GM21529 (cell line): ENCODE measurements around the gene COPS7A.

ENCODE experiments used
- ATAC-seq: cut with Tn5 transposase; IDR thresholded peaks from one replicate; pipeline ENCODE4 v1.9.1; 2021; ENCODE audit not compliant: unreplicated experiment

COPS7A gene

GRCh38 chr12:6723607-6724408, at the start of gene COPS7A:
Gene COPS7A (plus strand): TSS chr12:6724046. CDS start chr12:6724657, 611 bp downstream.
- peak; percentile 93 for ATAC-seq

- no peak for ATAC-seq
Observed at GRCh38 chr12:6676962-6677361, 46.9 kb upstream of the COPS7A start.

DNA sequence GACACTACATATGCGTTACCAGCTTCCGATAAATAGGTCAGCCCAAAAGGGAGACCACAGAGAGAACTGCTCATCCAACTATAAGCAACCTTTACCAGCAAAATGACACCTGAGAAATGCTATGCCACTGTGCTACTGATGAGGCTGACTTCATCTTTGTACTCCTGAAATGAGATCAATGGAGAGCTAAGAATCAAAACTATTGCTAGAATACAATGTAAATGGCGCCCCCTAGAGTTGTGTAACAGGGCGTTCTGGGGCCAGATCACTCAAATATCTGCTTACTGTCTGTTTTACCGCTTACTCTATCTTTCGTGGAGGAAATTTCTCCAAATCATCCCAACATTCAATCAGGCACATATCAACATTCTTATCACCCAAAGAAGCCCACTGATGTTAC, 39.2 kb upstream of the COPS7A start:
- no peak for ATAC-seq

GRCh38 chr12:6685814-6686213, 38.0 kb upstream of the COPS7A start:
- no peak for ATAC-seq

- no peak for ATAC-seq
Observed at GRCh38 chr12:6688543-6688998, 35.3 kb upstream of the COPS7A start.

DNA sequence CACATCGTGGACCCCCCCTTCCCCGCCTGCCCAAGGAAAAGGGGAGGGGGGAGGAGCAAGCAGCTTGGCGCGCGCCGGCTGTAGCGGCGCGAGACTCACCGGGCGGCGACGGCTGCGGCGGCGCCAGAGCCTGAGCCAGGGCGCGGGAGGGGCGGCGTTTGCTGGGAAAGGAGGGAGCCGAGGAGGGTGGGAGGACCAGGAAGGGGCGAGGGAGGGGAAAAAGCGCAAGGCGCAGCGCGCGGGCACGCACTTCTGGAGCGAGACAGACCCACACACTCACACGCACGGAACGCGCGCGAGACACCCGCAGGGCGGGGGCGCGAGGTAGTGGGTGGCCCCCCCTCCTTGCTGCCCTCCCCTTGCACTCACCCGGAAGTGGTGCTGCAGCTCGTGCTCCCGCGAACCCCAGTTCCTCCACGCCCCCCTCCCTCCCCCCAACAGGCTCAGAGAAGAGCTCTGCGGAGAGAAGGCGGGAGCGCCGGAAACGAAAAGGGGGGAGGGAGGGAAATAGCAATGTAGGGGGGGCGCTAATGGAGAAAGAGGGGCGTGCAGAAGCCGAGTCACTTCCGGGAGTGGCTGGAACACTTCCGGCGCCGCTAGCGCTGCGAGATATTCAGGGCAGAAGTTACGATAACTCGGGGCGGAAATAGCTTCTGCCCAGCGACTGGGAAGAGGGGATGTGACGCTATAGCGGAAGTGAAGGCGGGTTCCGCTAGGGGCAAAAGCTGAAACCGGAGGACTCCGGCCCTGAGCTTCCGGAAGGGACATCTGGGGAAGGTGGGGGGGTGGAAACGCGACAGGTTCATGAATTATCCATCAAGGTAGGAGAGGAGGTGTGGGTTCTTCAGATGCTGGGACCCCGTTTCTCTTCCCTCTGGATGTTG, 34.6 kb upstream of the COPS7A start, which contains the start of gene ZNF384:
TSS of gene ZNF384 (minus strand) at position 377 of the 884 bp plus-strand sequence. CDS start 9,855 bp downstream, outside the sequence.
- peak; percentile 86 for ATAC-seq

GRCh38 chr12:6691473-6691872, 32.4 kb upstream of the COPS7A start:
- no peak for ATAC-seq

DNA sequence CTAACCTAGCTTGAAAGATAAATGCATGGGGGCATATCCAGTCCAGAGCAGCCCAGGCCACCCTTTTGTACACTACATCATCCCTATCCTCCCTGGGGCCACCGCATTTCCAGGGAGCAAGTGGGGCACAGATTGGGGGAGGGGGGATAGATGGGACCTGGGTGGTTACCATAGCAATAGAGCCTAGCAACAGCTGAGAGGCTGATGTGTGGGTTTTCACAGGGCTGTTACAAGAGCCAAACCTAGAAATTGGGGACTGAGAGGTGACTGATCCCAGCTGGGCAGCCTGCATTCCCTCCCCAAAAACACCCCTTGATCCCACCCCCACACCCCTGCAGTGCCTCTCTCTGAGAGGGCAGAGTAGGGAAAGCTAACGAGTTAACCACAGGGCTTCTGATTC, 31.0 kb upstream of the COPS7A start:
- no peak for ATAC-seq

DNA sequence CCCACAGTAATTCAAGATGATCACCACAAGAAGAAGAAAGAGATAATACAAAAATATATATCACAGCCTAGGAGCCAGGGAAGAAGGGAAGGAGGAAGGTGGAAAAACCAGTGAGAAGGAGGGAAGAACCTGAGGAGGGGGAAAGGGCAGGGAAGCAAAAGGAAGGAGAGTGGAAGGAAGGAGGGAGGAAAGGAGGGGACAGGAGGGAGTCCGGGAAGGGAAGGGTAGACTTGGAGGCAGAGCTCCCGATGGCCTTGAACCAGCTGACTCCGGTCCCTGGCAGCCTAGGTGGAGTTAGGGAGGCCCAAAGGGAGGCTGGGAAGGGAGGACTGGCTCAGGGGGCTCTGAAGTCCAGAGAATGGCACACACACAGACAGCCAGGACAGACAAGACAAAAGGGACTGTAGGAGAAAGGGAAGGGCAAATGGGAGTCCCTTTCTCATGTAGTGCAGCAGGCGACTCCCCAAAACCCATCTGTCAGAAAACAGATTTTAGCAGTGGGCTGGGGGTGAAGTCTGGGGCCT, 30.0 kb upstream of the COPS7A start:
- no peak for ATAC-seq

GRCh38 chr12:6694701-6695100, 29.1 kb upstream of the COPS7A start:
- no peak for ATAC-seq

GRCh38 chr12:6695313-6696045, 28.4 kb upstream of the COPS7A start:
- no peak for ATAC-seq

DNA sequence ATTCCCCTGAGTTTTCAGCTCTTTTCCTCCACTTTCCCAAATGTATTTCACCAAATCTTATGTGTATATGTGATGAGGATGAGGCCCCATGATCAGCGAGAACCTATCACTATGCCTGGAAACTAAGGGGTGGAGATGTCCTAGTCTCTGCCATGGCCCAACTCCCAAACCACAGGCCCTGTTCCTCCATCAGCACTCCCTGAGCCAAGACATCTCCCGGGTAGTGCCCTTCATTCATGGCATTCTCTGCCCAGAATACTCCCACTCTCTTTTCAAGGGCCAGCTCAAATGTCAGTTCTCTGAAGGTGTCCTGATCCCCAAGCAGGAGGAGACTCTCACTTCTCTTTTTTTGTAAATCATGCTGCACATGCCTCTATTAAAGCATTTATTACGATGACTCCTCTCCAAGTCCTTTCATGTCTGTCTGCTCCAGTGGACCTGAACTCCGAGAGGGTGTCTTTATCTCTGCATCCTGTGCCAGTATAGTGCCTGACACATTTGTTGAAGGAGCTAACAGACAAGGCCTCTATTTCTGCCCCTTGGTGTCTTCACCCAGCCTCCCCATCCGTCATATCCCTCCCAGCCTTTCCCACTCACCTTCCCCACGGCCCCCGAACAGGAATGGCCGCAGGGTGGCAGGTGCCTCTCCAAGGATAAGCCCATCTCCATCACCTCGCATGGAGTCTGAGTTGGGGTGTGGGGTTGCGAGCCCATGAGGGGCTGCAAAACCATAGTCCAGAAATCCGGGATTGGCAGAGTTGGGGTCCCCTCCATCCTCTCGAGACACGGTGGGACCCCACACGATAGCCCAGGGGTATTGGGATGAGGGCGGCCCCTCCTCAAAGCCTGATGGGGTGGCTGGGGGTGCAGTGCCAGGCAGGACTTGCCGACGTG, 26.9 kb upstream of the COPS7A start:
- no peak for ATAC-seq

- no peak for ATAC-seq
Observed at GRCh38 chr12:6697584-6698351, 26.1 kb upstream of the COPS7A start.

DNA sequence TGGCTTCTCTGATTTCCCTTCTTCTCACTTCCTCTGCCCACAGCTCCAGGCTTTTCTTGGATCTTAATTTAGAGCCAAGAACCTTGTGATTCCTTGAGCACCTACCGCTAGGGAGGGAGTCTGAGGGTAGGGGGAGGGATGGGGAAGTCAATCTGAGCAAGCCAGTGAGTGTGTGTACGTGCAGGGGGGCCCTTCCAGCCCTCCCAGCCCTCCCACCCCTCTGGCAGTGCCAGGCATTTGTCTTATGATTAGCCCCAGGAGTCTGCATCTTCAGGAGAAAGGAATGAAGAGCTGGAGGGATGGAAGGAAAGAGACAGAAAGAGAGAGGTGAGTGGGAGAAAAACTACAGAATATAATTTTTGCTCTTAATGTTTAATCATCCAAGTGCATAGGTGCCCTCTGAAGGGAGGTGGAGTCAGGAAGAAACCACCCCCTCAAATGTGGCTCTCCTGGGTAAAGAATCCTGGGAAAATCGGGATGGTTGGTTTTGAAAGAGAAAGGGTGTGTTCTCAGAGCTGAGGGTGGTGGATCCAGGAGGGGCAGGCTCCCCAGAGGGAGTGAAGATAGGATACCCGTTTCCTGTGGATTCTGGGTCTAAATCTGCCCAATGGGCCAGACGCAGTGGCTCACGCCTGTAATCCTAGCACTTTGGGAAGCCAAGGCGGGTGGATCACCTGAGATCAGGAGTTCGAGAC, 25.3 kb upstream of the COPS7A start:
- ATAC-seq, result no peak

GRCh38 chr12:6699259-6699988, 24.4 kb upstream of the COPS7A start:
- no peak for ATAC-seq

- no peak for ATAC-seq
Observed at GRCh38 chr12:6699989-6700645, 23.7 kb upstream of the COPS7A start.

DNA sequence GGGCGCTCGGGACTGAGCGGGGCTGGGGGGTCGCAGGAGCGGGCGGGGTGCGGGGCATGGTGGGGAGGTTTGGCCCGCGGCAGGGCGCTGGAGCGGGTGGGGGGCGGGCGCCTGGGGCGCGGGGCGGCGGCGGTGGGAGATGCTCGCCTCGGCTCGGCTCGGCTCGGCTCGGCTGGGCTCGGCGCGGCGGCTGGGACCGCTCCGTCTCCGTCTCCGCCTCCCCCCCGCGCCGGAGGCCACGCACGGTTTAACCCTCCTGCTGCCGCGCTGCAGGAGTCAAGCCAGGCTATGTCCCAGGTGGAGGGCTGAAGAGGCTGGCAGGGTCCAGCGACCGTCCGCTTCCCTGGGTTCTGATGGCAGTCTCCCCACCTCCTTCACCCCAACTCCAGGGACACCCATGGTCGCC, 23.2 kb upstream of the COPS7A start, which contains the start of gene PIANP:
TSS of gene PIANP (minus strand) at position 170 of the 406 bp plus-strand sequence. CDS start 2,754 bp downstream, outside the sequence.
- no peak for ATAC-seq
